GM10248 (cell line): Measurements from ENCODE around the gene DCDC2C.

Source experiments
- CTCF ChIA-PET: fragments of 300-600 bp; sonication (Branson Sonifier 250); formaldehyde crosslinking; extraction: SDS; loops from one replicate; lab custom pipeline; 2021; ENCODE audit warnings: antibody characterized with exemption; lab: Yijun Ruan, JAX
- POLR2A ChIA-PET: fragments of 350-650 bp; sonication (Branson Sonifier 250); formaldehyde crosslinking; extraction: SDS; loops from one replicate; lab custom pipeline; 2020; ENCODE audit warnings: antibody characterized with exemption; lab: Yijun Ruan, JAX
- DNase-seq: peaks from one replicate; pipeline ENCODE4 v3.0.0; 2012; ENCODE audit errors: extremely low spot score
- TF ChIP-seq, protein P1 (sequence below): IDR thresholded peaks from 2 replicates; pipeline ENCODE4 v1.5.1; 2012; ENCODE audit warnings: mild to moderate bottlenecking, low read depth; ENCODE audit errors: extremely low read depth, missing control alignments, control extremely low read depth

The DCDC2C gene

DNA sequence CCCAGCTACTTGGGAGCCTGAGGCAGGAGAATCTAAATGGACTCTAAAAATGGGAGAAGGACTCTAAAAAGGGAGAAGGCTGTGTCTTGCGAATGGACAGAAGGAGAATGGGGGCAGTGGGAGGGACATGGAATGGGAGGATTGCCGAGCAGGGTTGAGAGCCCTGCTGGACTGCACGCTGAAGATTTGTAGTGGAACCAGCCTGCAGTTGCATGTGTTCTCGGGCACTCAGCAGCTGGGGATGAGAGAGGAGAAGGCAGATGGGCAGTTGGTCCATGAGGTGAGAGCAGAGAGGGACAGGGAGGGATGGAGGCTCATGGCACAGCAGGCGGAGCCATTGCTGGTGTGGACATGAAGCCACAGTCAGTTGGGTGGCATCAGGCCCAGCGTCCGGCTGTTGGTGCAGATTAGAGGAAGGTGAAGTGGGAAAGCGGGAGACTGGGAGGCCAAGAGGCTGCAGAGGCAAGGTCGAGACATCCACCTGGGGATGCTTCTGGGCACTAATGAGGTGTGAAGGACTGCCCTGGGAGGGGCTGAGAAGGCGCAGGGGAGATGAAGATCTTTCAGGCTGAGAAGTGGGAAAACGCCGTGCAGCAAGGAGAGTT is 40.7 kb downstream of the DCDC2C start:
- ChIA-PET POLR2A (no interaction called here), CTCF (interaction anchor here (1.3 kb wide), 1 partner anchor 17 kb away, joined by 4 read pairs; no protein-coding TSS in a partner anchor)
- TF ChIP-seq, protein P1, sequence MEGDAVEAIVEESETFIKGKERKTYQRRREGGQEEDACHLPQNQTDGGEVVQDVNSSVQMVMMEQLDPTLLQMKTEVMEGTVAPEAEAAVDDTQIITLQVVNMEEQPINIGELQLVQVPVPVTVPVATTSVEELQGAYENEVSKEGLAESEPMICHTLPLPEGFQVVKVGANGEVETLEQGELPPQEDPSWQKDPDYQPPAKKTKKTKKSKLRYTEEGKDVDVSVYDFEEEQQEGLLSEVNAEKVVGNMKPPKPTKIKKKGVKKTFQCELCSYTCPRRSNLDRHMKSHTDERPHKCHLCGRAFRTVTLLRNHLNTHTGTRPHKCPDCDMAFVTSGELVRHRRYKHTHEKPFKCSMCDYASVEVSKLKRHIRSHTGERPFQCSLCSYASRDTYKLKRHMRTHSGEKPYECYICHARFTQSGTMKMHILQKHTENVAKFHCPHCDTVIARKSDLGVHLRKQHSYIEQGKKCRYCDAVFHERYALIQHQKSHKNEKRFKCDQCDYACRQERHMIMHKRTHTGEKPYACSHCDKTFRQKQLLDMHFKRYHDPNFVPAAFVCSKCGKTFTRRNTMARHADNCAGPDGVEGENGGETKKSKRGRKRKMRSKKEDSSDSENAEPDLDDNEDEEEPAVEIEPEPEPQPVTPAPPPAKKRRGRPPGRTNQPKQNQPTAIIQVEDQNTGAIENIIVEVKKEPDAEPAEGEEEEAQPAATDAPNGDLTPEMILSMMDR: no peak
- no peak for DNase-seq

DNA sequence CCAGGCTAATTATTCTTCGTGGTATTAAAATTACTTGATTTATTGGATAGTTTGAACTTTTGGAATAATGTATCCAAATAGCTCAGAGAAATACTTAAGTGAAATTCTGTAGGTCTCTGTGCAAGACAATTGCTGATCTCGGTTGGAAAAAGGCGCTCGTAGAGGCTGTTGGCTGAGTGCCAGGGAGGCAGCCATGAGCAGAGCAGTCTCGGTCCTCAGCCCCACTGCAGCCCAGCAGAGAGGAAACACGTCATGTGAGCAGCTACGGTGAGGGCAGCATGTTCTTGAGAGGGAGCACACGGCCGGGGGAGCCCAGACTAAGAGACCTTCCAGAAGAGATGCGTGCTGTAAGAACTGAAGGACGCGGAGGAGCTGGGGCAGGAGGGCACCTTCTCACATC is 42.5 kb downstream of the DCDC2C start:
- CTCF ChIA-PET: interaction anchor here (0.8 to 1.3 kb wide), 5 partner anchors 9 to 35 kb away, joined by 3 to 6 read pairs (median 3); no protein-coding TSS in a partner anchor
- POLR2A ChIA-PET: no interaction called here
- no peak for DNase-seq
- TF ChIP-seq, protein P1: no peak

DNA sequence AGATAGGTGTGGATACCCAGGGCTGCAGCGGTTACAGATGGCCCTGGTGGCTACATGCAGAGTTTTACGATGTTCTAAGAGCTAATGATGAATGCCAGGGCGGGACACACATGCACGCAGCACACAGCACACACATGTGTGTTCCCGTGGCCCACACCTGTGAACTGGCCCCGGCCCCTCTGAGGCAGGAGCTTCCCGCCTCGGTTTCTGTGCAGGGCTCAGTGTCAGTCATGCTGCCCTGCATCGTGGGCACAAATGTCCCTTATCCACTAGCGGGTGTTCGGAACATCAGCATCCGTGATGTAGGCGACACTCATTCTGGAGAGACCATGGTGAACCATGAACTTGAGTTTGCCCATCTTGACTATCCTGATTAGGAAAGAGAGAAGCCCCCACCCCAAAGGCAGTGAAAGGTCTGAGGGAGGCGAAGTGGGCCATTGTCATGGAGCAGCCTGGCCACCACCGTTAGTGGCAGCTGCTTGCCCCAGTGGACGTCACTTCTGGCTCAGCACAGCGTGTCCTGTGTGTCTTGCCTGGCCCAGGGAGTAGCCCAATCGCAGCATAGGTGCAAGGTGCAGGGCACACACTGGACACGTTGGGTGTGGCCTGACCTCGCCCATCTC is 43.8 kb downstream of the DCDC2C start:
- DNase-seq: no peak
- ChIA-PET CTCF (interaction anchor here (0.7 kb wide), 1 partner anchor 19 kb away, joined by 3 read pairs; no protein-coding TSS in a partner anchor), POLR2A (no interaction called here)
- TF ChIP-seq, protein P1: no peak

DNA sequence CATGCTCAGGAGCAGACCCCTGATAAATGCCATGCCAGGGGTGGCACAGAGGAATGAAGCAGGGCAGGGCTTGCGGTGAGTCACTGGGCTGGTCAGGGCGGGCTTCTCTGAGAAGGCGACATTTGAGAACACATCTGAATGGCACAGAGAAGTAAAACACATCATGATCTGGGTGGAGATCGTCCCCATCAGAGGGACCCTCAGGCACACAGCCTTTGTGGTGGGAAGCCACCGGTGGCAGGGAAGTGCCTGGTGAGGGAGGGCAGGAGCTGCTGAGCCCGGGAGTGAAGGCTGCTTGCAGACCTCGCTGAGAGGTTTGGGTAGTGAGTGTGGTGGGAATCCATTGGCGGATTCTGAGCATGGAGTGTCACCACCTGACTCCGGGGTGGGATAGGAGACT is 44.5 kb downstream of the DCDC2C start:
- TF ChIP-seq, protein P1: no peak
- DNase-seq: no peak
- ChIA-PET POLR2A (no interaction called here), CTCF (interaction anchor here (0.7 kb wide), 1 partner anchor 20 kb away, joined by 3 read pairs; no protein-coding TSS in a partner anchor)

DNA sequence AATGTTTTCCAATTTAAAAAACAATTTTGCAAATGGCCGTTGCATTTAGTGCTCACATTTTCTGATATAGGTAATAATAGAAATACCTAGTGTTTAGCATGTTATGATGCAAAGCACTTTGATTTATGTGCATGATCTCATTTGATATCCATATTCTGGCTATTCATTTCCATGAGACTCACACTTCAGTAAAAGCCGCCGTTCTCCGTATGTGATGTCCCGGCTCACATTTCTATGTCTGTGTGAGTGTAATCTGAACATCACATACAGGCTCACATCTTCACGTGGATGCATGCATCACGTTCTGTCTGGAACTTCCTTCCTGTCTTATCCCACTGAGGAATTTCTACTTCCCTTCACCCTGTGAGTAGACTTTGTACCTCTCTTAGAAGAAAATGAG is 45.8 kb downstream of the DCDC2C start:
- TF ChIP-seq, protein P1: no peak
- POLR2A ChIA-PET: no interaction called here
- no peak for DNase-seq
- CTCF ChIA-PET: interaction anchor here (1.2 to 1.4 kb wide), 2 partner anchors 19 to 21 kb away, joined by 3 to 4 read pairs; no protein-coding TSS in a partner anchor

DNA sequence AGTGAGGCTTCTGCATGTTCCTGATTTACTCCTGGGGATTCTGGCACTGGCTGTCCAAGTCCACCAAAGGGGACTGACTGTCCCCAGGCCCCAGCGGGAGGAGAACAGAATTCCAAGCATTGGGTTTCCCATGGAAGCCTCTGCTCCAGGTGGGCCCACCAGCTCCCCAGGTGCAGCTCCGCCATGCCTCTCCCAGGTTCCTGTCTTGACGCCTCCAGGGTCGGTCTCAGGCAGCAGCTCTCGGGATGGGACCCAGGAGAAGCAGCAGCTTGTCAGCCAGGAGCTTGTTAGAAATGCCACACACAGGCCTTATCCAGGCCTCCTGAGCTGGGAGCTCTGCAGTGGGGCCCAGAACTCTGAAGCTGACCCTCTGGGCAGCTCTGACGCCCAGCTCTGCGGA is 47.9 kb downstream of the DCDC2C start:
- TF ChIP-seq, protein P1: no peak
- POLR2A ChIA-PET: no interaction called here
- CTCF ChIA-PET: no interaction called here
- DNase-seq: no peak
